SK-N-SH treated with all-trans-retinoic acid at 6 μM for 48 hours (cell line): ENCODE data around the gene GVQW3.

ENCODE experiments used
- RARB ChIP-seq: fragments of 250-450 bp; sonication (Bioruptor Pico); IDR thresholded peaks from 2 replicates; pipeline ENCODE4 v1.8.0; 2021; ENCODE audit warnings: mild to moderate bottlenecking, moderate library complexity
- TCF4 ChIP-seq: fragments of 250-450 bp; sonication (Bioruptor Pico); IDR thresholded peaks from 2 replicates; pipeline ENCODE4 v1.8.0; 2021; ENCODE audit warnings: mild to moderate bottlenecking, moderate library complexity, borderline replicate concordance

DNA sequence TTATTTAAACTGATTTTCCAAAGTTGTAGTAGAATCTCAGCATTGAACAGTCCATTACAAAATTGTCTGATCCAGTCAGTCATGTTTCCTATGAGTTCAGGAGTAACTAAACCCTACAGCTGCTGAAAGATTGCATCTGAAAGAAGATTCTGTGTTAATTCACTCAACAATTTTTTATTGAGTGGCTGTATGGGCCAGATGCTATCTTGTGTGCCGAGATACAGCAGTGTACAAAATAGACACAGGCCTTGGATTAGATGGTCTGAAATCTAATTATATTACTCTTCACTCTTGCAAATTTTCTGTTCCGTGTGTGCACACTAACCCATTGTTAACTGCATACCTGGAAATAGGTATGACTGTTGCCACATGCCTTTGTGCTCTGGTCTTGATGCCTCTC lies 7.3 kb downstream of the GVQW3 start:
- TF ChIP-seq TCF4 (peak; percentile 65; the same call in 1 of the 2 replicates), RARB (no peak)
